DOHH2 (cell line): ENCODE data around the gene SLC30A4.

Experiments
- EZH2phosphoT487 ChIP-seq: fragments of 200-600 bp; sonication (generic); IDR thresholded peaks from 2 replicates; pipeline ENCODE4 v1.6.1; 2017; ENCODE audit warnings: borderline replicate concordance, mild to moderate bottlenecking, antibody characterized with exemption, low read length, moderate library complexity, mixed read lengths
- TF ChIP-seq, protein P1 (sequence below): fragments of 200-600 bp; sonication (generic); IDR thresholded peaks from one replicate; pipeline ENCODE4 v1.5.1; 2014; ENCODE audit warnings: antibody characterized with exemption, mild to moderate bottlenecking, low read depth, low read length; ENCODE audit not compliant: poor library complexity, severe bottlenecking

DNA sequence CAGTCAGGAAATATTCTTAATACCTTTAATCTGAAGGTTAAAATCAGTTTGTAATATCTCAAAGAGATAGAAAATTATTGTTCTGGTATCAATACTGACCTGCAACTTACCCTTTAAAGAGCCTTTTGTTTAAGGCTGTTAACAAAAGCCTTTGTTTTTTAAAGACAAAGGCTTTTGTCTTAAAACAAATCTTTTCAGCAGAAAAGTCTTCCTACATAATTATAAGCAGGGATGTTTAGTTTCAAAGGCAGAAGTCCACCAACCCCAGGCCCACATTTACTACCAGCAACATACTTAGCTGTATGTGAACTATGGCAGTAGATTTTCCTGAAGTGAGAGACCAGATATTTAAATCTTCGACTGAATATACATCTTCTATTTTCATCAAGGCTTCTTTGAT lies 36.2 kb downstream of the SLC30A4 start:
- TF ChIP-seq, protein P1, sequence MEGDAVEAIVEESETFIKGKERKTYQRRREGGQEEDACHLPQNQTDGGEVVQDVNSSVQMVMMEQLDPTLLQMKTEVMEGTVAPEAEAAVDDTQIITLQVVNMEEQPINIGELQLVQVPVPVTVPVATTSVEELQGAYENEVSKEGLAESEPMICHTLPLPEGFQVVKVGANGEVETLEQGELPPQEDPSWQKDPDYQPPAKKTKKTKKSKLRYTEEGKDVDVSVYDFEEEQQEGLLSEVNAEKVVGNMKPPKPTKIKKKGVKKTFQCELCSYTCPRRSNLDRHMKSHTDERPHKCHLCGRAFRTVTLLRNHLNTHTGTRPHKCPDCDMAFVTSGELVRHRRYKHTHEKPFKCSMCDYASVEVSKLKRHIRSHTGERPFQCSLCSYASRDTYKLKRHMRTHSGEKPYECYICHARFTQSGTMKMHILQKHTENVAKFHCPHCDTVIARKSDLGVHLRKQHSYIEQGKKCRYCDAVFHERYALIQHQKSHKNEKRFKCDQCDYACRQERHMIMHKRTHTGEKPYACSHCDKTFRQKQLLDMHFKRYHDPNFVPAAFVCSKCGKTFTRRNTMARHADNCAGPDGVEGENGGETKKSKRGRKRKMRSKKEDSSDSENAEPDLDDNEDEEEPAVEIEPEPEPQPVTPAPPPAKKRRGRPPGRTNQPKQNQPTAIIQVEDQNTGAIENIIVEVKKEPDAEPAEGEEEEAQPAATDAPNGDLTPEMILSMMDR: no peak
- TF ChIP-seq EZH2phosphoT487: no peak
